GM12892 (cell line): ENCODE measurements around the gene WASHC1.
"Not testable (repeated sequence)": the region's sequence is repeated elsewhere in the genome, so short reads cannot be mapped to it uniquely, and the experiment has no call there.

ENCODE experiments used
- POLR2A ChIP-seq: IDR thresholded peaks from 2 replicates; pipeline ENCODE4 v1.6.1; 2011; ENCODE audit warnings: low read depth, low read length, control low read depth
- TAF1 ChIP-seq: IDR thresholded peaks from 2 replicates; pipeline ENCODE4 v1.6.1; 2011; ENCODE audit warnings: low read depth, mild to moderate bottlenecking, control low read depth, low read length, borderline replicate concordance

DNA sequence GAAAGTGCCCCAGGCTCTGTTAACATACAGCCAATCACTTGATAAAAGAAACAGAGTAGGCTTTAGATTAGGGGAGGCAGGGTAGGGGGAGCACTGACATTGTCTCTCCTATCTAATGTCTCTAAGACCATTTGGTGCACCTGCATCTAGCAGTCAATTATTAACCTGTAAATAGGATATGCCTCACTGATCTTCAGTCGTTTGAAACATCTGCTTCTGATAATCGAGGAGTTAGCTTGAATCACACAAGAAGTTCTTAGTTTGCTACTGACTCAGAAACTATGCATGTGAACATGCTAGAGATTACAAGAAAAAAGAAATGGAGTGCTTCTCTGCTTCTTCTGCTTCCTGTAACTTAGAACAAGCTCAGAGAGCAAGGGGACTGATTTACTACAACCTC, 23.4 kb upstream of the WASHC1 start:
- TF ChIP-seq POLR2A, TAF1: not testable (repeated sequence)
